ENCODE data around the gene CCDC85C.

Gene CCDC85C

GRCh38 chr14:99597911-99598600, 6.0 kb downstream of the CCDC85C start:
- no peak for TF ChIP-seq CTCF (IDR thresholded peaks at IDR 0.05; ENCODE audit: low read depth, low read length)
- no peak for DNase-seq (ENCODE audit: extremely low read depth, low read depth)

- no peak for DNase-seq (ENCODE audit: extremely low read depth, low read depth)
- TF ChIP-seq CTCF (IDR thresholded peaks at IDR 0.05; ENCODE audit: low read depth, low read length): no peak
Observed at GRCh38 chr14:99596772-99597171, 7.2 kb downstream of the CCDC85C start.

GRCh38 chr14:99596071-99596627, 7.9 kb downstream of the CCDC85C start:
- DNase-seq (ENCODE audit: extremely low read depth, low read depth): no peak
- no peak for TF ChIP-seq CTCF (IDR thresholded peaks at IDR 0.05; ENCODE audit: low read depth, low read length)

- no peak for DNase-seq (ENCODE audit: extremely low read depth, low read depth)
- no peak for TF ChIP-seq CTCF (IDR thresholded peaks at IDR 0.05; ENCODE audit: low read depth, low read length)
Observed at GRCh38 chr14:99595524-99595923, 8.5 kb downstream of the CCDC85C start.

- no peak for TF ChIP-seq CTCF (IDR thresholded peaks at IDR 0.05; ENCODE audit: low read depth, low read length)
- DNase-seq (ENCODE audit: extremely low read depth, low read depth): no peak
Observed at GRCh38 chr14:99595034-99595433, 9.0 kb downstream of the CCDC85C start.

- DNase-seq (ENCODE audit: extremely low read depth, low read depth): no peak
- no peak for TF ChIP-seq CTCF (IDR thresholded peaks at IDR 0.05; ENCODE audit: low read depth, low read length)
Observed at GRCh38 chr14:99593971-99594841, 9.8 kb downstream of the CCDC85C start.

Measured in AG09319 (cell line).